AG04450 (cell line): ENCODE measurements around the gene VWA1. TPM values are rescaled to one million over a fixed set of nuclear protein-coding genes. Genes with fewer than 3 reads are reported as not detected.
A peak's percentile ranks its signal among the peaks of the same experiment; 100 is the strongest.
"Not testable (repeated sequence)": the region's sequence is repeated elsewhere in the genome, so short reads cannot be mapped to it uniquely, and the experiment has no call there.

Experiments used
- CTCF ChIA-PET: fragments of 300-600, 350-600 bp; formaldehyde crosslinking; extraction: SDS; loops from one replicate; lab custom pipeline; 2022; ENCODE audit warnings: antibody characterized with exemption, inconsistent platforms; lab: Charles Lee
- POLR2A ChIA-PET: fragments of 350-600 bp; formaldehyde crosslinking; extraction: SDS; loops from one replicate; lab custom pipeline; 2021; ENCODE audit warnings: antibody characterized with exemption, inconsistent platforms; lab: Yijun Ruan, JAX
- DNase-seq: peaks from one replicate; pipeline ENCODE4 v3.0.0-alpha.2; 2011; ENCODE audit warnings: low read depth, low spot score
- H3K27ac ChIP-seq: one replicate; pipeline ENCODE4 v1.5.1; 2012; ENCODE audit warnings: low read depth, low read length, control low read depth
- H3K27me3 ChIP-seq: one replicate; pipeline ENCODE4 v1.6.0; 2012; ENCODE audit warnings: low read length; ENCODE audit not compliant: control insufficient read depth, insufficient read depth
- H3K4me3 ChIP-seq: 2 replicates; pipeline ENCODE4 v1.5.1; 2011; ENCODE audit warnings: mild to moderate bottlenecking, low read depth, low read length, control low read depth
- H3K9me3 ChIP-seq: 2 replicates; pipeline ENCODE4 v1.5.1; 2012; ENCODE audit warnings: low read length; ENCODE audit not compliant: control insufficient read depth, insufficient read depth
- polyA plus RNA-seq: library from polyadenylated mRNA; depleted of rRNA; stranded (reverse); fragments of >200 nt; gene quantifications from 2 replicates; pipeline ENCODE4 v1.2.3, GENCODE V29; 2011
- TF ChIP-seq, protein P1 (sequence below): IDR thresholded peaks from 2 replicates; pipeline ENCODE4 v1.5.1; 2011; ENCODE audit warnings: low read depth, low read length, control low read depth, inconsistent platforms

The VWA1 gene
- polyA plus RNA-seq, 1 experiment: 3.9 TPM

DNA sequence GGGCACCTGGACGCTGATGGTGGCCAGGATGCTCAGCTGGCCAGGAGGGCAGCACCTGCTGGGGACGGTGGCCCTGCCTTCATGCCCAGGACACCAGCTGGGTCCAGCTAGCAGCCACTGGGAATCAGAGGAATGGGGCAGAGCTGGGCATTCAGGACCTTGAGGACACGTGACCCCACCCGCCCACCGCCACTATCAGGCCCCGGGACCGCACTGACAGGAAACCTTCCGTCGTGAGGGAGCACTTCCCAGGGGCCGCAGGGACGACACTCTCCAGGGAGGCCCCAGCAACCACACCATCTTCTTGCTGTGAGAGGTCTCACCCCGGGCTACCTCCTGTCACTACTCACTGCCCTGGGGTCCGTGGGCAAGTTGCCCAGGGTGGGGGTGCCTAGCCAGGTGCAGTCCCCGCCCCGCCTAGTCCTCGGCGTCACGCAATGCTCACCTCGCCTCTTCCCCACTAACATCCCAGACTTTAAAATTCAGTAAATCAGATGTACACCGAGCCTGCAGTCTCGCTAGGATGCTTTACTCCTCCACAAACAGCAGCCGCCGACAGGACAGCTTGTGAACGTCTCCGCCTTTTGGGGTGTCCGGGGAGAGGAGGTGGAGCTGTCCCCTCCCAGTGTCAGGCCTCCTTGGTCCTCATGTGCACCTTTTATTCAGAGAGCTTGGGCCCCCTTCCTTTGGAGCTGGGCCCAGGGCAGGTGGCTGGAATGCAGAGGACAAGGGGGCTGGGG, 4.9 kb downstream of the VWA1 start:
- Histone ChIP-seq H3K27me3 (no peaks in the 10 kb centered on the region), H3K9me3 (no peaks in the 10 kb centered on the region; the same call in 1 of the 2 replicates), H3K4me3 (no peak overlapping the region), H3K27ac (no peak overlapping the region)
- ChIA-PET CTCF (interaction anchor here (1.2 to 2.4 kb wide), 7 partner anchors 9 to 41 kb away, joined by 3 to 13 read pairs (median 5); partner anchors contain the start of genes ATAD3C and CCNL2), POLR2A (interaction anchor here (0.6 to 1.5 kb wide), 4 partner anchors 10 to 52 kb away, joined by 3 read pairs; partner anchors contain the start of gene CCNL2)
- TF ChIP-seq, protein P1, sequence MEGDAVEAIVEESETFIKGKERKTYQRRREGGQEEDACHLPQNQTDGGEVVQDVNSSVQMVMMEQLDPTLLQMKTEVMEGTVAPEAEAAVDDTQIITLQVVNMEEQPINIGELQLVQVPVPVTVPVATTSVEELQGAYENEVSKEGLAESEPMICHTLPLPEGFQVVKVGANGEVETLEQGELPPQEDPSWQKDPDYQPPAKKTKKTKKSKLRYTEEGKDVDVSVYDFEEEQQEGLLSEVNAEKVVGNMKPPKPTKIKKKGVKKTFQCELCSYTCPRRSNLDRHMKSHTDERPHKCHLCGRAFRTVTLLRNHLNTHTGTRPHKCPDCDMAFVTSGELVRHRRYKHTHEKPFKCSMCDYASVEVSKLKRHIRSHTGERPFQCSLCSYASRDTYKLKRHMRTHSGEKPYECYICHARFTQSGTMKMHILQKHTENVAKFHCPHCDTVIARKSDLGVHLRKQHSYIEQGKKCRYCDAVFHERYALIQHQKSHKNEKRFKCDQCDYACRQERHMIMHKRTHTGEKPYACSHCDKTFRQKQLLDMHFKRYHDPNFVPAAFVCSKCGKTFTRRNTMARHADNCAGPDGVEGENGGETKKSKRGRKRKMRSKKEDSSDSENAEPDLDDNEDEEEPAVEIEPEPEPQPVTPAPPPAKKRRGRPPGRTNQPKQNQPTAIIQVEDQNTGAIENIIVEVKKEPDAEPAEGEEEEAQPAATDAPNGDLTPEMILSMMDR: no peak
- no peak for DNase-seq

DNA sequence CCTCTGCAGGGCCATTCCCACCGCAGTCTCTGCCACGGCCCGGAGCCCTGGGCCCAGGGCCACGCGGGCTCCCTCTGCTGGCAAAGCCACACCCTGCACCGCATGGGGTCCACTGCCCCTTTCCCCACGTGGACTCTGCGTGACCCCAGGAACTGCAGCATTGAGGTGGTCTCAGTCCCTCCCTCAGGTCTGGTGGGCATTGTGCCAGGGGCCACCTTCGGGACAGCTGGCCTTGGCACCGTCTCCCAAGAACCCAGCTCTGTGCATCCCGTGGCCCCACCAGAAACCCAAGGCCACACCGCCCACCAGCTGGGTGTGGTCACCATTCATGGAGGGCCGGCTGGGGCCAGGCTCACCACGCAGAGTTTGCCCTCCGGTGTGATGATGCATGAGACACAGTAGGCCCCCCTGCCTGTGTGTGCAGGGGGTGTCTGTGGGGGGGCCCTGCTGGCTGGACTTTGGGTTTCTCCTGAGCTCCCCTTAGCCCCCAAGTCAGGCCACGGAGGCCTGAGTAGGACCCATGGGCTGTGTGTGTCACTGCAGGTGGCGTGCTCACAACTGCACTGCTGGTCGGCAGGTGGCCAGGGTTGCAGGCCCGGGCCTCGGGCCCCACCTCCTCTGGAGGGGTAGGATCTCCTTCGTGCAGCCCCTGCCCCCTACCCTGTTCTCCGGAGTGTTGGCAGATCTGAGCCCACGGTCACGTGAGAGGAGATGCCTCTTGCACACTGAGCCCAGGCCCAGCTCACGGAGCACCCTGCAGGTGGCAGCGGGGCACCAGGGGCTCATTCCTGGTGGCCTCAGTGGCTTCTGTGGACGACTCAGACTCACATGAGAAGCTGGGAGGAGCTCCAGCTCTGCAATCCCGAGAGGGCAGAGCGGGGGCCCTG, 5.8 kb downstream of the VWA1 start:
- no peak overlapping the region for H3K27ac ChIP-seq

DNA sequence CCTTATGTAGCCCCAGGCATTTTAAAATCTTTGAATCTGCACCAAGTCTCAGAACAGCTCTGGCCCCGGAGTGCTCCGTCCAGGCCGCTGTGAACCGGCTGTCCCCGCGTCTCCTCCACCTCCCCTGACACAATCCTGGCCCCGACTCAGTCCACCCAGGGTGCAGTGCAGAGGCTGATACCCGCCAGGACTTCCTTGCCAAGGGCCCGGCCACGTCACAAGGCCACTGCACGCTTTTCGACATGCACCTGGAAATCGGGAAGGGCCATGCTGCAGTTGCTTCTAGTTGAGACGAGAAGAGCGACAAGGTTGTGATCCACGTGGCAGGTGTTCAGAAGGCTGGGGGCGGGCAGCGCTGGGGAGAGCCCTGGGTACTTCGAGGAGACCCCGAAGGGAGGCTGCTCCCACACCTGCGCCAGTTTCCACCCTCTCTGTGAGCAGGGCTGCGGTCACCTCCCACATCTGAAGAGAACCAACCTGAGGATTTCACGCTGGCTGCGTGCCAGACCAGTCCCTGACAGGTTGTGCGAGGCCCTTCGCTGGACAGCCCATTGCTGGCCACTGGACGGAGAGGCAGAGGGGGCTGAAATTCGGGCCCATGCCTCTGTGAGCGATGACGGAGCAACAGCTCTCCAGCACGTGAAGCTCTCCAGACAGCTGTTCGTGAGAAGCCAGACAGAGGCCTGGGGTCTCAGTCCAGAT, 6.7 kb downstream of the VWA1 start:
- POLR2A ChIA-PET: interaction anchor here (0.6 to 1.5 kb wide), 2 partner anchors 35 to 72 kb away, joined by 3 read pairs; no protein-coding TSS in a partner anchor
- DNase-seq: no peak

More for the DNA sequence above, 5.8 kb downstream of the VWA1 start:
- Histone ChIP-seq H3K4me3 (no peak overlapping the region), H3K9me3 (no peaks in the 10 kb centered on the region; the same call in 1 of the 2 replicates), H3K27me3 (no peaks in the 10 kb centered on the region)
- DNase-seq: no peak
- POLR2A ChIA-PET: interaction anchor here (0.6 to 1.5 kb wide), 5 partner anchors 11 to 71 kb away, joined by 3 read pairs; partner anchors contain the start of gene CCNL2
- CTCF ChIA-PET: interaction anchor here (0.6 to 2.4 kb wide), 10 partner anchors 8 to 66 kb away, joined by 3 to 13 read pairs (median 4); partner anchors contain the start of genes ATAD3C, AURKAIP1 and CCNL2
- TF ChIP-seq, protein P1: peak; percentile 83

DNA sequence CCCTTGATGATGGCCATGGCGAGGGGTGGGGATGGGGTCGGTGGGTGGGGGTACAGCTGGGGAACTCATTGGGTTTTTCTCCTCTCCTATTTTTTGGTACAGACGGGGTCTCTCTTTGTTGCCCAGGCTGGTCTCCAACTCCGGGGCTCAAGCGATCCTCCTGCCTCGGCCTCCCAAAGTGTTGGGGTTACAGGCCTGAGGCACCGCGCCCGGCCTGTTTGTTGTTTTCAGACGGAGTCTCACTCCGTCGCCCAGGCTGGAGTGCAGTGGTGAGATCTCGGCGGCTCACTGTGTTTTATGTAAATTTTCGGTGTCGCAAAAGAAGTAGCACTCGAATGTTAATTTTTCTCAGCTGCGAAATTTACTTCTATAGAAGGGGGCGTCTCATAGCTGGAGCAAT, 11.1 kb downstream of the VWA1 start:
- H3K27me3 ChIP-seq, H3K9me3 ChIP-seq, POLR2A ChIA-PET, H3K4me3 ChIP-seq, DNase-seq, H3K27ac ChIP-seq, CTCF ChIA-PET: not testable (repeated sequence)

More for the DNA sequence above, 6.7 kb downstream of the VWA1 start:
- CTCF ChIA-PET: interaction anchor here (0.6 to 2.4 kb wide), 7 partner anchors 7 to 67 kb away, joined by 3 to 13 read pairs (median 4); partner anchors contain the start of genes ATAD3C, AURKAIP1 and CCNL2
- Histone ChIP-seq H3K9me3 (no peaks in the 10 kb centered on the region; the same call in 1 of the 2 replicates), H3K27ac (no peak overlapping the region), H3K4me3 (no peak overlapping the region), H3K27me3 (no peaks in the 10 kb centered on the region)
- TF ChIP-seq, protein P1: no peak
